HFFc6 (cell line): ENCODE data around the gene GJC2. TPM values are rescaled to one million over a fixed set of nuclear protein-coding genes. Genes with fewer than 3 reads are reported as not detected.
"Not testable (repeated sequence)": the region's sequence is repeated elsewhere in the genome, so short reads cannot be mapped to it uniquely, and the experiment has no call there.

ENCODE experiments used
- DNase-seq: peaks from one replicate; pipeline ENCODE4 v3.0.0-alpha.2; 2018
- H3K27ac Mint-ChIP-seq: 2 replicates; pipeline ENCODE4 v1.8.0; 2020; ENCODE audit warnings: mild to moderate bottlenecking, mixed read lengths
- H3K27me3 Mint-ChIP-seq: 2 replicates; pipeline ENCODE4 v1.8.0; 2021; ENCODE audit warnings: mild to moderate bottlenecking, moderate library complexity, mixed read lengths; ENCODE audit not compliant: insufficient read depth
- H3K36me3 Mint-ChIP-seq: 2 replicates; pipeline ENCODE4 v1.8.0; 2021; ENCODE audit warnings: low read depth, mixed read lengths
- H3K4me1 Mint-ChIP-seq: 2 replicates; pipeline ENCODE4 v1.8.0; 2020; ENCODE audit warnings: low read depth, mixed read lengths
- H3K4me3 Mint-ChIP-seq: 2 replicates; pipeline ENCODE4 v1.8.0; 2020; ENCODE audit warnings: mild to moderate bottlenecking, moderate library complexity, mixed read lengths
- H3K9me3 Mint-ChIP-seq: 2 replicates; pipeline ENCODE4 v1.8.0; 2020; ENCODE audit warnings: mild to moderate bottlenecking, mixed read lengths
- CTCF ChIP-seq: fragments of 200-600 bp; sonication (generic); IDR thresholded peaks from 2 replicates; pipeline ENCODE4 v1.5.0; 2021; ENCODE audit warnings: antibody characterized with exemption, mild to moderate bottlenecking
- total RNA-seq, 6 experiments: library from RNA; stranded (reverse); fragmentation: NEBNext Ultra II Directional; extraction: Animal tissue kit (Norgen Biotek cat#: 25700); gene quantifications; 2 replicates in 1 of 6; 3 replicates in 5 of 6; pipeline ENCODE4 v1.2.3, GENCODE V29; 2021

Gene GJC2
- total RNA-seq, 6 experiments from 2014 or later: 1.1 to 2.3 (median 1.2) TPM

- H3K4me1 Mint-ChIP-seq: no peaks in the 10 kb centered on the region
- H3K27me3 Mint-ChIP-seq: peaks cover 2% of the 10 kb centered on the region; the same call in 1 of the 2 replicates
Observed at GRCh38 chr1:228181645-228182034, 31.9 kb downstream of the GJC2 start.

GRCh38 chr1:228182296-228183030 is 32.7 kb downstream of the GJC2 start:
- DNase-seq: no peak
- Mint-ChIP-seq H3K9me3 (no peaks in the 10 kb centered on the region), H3K27ac (no peak overlapping the region), H3K27me3 (peaks cover 2% of the 10 kb centered on the region; the same call in 1 of the 2 replicates), H3K4me3 (no peak overlapping the region), H3K36me3 (no peaks in the 10 kb centered on the region; the same call in 1 of the 2 replicates), H3K4me1 (no peaks in the 10 kb centered on the region)
- TF ChIP-seq CTCF: no peak

More at GRCh38 chr1:228181645-228182034, 31.9 kb downstream of the GJC2 start:
- no peak for DNase-seq
- Mint-ChIP-seq H3K36me3 (no peaks in the 10 kb centered on the region; the same call in 1 of the 2 replicates), H3K4me3 (no peak overlapping the region), H3K27ac (no peak overlapping the region), H3K9me3 (no peaks in the 10 kb centered on the region)
- TF ChIP-seq CTCF: no peak

- Mint-ChIP-seq H3K4me3 (no peak overlapping the region), H3K27me3 (peaks cover 2% of the 10 kb centered on the region; the same call in 1 of the 2 replicates), H3K27ac (no peak overlapping the region), H3K36me3 (peaks cover 7% of the 10 kb centered on the region), H3K4me1 (no peaks in the 10 kb centered on the region), H3K9me3 (peaks cover 6% of the 10 kb centered on the region; the same call in 1 of the 2 replicates)
- no peak for DNase-seq
- TF ChIP-seq CTCF: no peak
Observed at GRCh38 chr1:228184152-228184551, 34.4 kb downstream of the GJC2 start.

GRCh38 chr1:228185641-228185965 is 35.9 kb downstream of the GJC2 start:
- H3K4me1 Mint-ChIP-seq: no peaks in the 10 kb centered on the region
- H3K9me3 Mint-ChIP-seq: peaks cover 6% of the 10 kb centered on the region; the same call in 1 of the 2 replicates
- peaks cover 7% of the 10 kb centered on the region for H3K36me3 Mint-ChIP-seq
- peaks cover 3% of the 10 kb centered on the region for H3K27me3 Mint-ChIP-seq
- no peak for TF ChIP-seq CTCF
- DNase-seq: no peak
- H3K4me3 Mint-ChIP-seq: no peak overlapping the region
- no peak overlapping the region for H3K27ac Mint-ChIP-seq

GRCh38 chr1:228188249-228188648 is 38.5 kb downstream of the GJC2 start:
- DNase-seq, H3K4me1 Mint-ChIP-seq, H3K9me3 Mint-ChIP-seq, H3K27me3 Mint-ChIP-seq, H3K4me3 Mint-ChIP-seq, H3K27ac Mint-ChIP-seq, H3K36me3 Mint-ChIP-seq: not testable (repeated sequence)

GRCh38 chr1:228190182-228190581 is 40.5 kb downstream of the GJC2 start:
- H3K4me1 Mint-ChIP-seq: no peaks in the 10 kb centered on the region
- peaks cover 7% of the 10 kb centered on the region; the same call in 1 of the 2 replicates for H3K36me3 Mint-ChIP-seq
- H3K27me3 Mint-ChIP-seq: peaks cover 2% of the 10 kb centered on the region
- TF ChIP-seq CTCF: no peak
- H3K27ac Mint-ChIP-seq: no peak overlapping the region
- H3K9me3 Mint-ChIP-seq: peaks cover 6% of the 10 kb centered on the region; the same call in 1 of the 2 replicates
- H3K4me3 Mint-ChIP-seq: no peak overlapping the region
- DNase-seq: no peak
